ENCODE results near the gene GJA3.

GRCh38 chr13:20209948-20210347 is 49.1 kb upstream of the GJA3 start:
- TF ChIP-seq CTCF (IDR thresholded peaks at IDR 0.05; ENCODE audit: low read depth, low read length, missing input control): no peak
- TF ChIP-seq, protein P1, sequence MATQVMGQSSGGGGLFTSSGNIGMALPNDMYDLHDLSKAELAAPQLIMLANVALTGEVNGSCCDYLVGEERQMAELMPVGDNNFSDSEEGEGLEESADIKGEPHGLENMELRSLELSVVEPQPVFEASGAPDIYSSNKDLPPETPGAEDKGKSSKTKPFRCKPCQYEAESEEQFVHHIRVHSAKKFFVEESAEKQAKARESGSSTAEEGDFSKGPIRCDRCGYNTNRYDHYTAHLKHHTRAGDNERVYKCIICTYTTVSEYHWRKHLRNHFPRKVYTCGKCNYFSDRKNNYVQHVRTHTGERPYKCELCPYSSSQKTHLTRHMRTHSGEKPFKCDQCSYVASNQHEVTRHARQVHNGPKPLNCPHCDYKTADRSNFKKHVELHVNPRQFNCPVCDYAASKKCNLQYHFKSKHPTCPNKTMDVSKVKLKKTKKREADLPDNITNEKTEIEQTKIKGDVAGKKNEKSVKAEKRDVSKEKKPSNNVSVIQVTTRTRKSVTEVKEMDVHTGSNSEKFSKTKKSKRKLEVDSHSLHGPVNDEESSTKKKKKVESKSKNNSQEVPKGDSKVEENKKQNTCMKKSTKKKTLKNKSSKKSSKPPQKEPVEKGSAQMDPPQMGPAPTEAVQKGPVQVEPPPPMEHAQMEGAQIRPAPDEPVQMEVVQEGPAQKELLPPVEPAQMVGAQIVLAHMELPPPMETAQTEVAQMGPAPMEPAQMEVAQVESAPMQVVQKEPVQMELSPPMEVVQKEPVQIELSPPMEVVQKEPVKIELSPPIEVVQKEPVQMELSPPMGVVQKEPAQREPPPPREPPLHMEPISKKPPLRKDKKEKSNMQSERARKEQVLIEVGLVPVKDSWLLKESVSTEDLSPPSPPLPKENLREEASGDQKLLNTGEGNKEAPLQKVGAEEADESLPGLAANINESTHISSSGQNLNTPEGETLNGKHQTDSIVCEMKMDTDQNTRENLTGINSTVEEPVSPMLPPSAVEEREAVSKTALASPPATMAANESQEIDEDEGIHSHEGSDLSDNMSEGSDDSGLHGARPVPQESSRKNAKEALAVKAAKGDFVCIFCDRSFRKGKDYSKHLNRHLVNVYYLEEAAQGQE (IDR thresholded peaks at IDR 0.05): no peak
- no peak for TF ChIP-seq RXRA (IDR thresholded peaks at IDR 0.05)
- no peak for TF ChIP-seq TAF1 (conservative IDR thresholded peaks at IDR 0.05)
- TF ChIP-seq EGR1 (IDR thresholded peaks at IDR 0.05; ENCODE audit: low read depth in 2 of 2): no peak
- TF ChIP-seq FOXA1 (IDR thresholded peaks at IDR 0.05): no peak
- no peak for TF ChIP-seq GABPA (IDR thresholded peaks at IDR 0.05 in 1 of 2, conservative IDR thresholded peaks at IDR 0.05 in 1 of 2)
- TF ChIP-seq, protein P2, sequence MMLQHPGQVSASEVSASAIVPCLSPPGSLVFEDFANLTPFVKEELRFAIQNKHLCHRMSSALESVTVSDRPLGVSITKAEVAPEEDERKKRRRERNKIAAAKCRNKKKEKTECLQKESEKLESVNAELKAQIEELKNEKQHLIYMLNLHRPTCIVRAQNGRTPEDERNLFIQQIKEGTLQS (IDR thresholded peaks at IDR 0.05): no peak
- TF ChIP-seq RAD21 (IDR thresholded peaks at IDR 0.05): no peak
- no peak for TF ChIP-seq SP1 (IDR thresholded peaks at IDR 0.05)
- no peak for TF ChIP-seq YY1 (IDR thresholded peaks at IDR 0.05)
- no peak for TF ChIP-seq FOXA2 (IDR thresholded peaks at IDR 0.05)
- no peak for TF ChIP-seq JUND (IDR thresholded peaks at IDR 0.05)
- TF ChIP-seq, protein P3, sequence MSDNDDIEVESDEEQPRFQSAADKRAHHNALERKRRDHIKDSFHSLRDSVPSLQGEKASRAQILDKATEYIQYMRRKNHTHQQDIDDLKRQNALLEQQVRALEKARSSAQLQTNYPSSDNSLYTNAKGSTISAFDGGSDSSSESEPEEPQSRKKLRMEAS (IDR thresholded peaks at IDR 0.05): no peak
